K562 (cell line): ENCODE results near the gene EHBP1L1. TPM values are rescaled to one million over a fixed set of nuclear protein-coding genes. Genes with fewer than 3 reads are reported as not detected.

Experiments used
- BHLHE40 ChIP-seq: IDR thresholded peaks from 2 replicates; pipeline ENCODE4 v1.6.1; 2011; ENCODE audit warnings: low read length, improper control_type of control experiment
- CTBP1 ChIP-seq: fragments of 450-650 bp; IDR thresholded peaks from 2 replicates; pipeline ENCODE4 v1.6.1; 2016; ENCODE audit warnings: borderline replicate concordance
- ILF3 ChIP-seq: fragments of 450-650 bp; IDR thresholded peaks from 2 replicates; pipeline ENCODE4 v1.6.1; 2018; ENCODE audit warnings: antibody characterized with exemption, mild to moderate bottlenecking, moderate library complexity, borderline replicate concordance
- KLF16 ChIP-seq: IDR thresholded peaks from 2 replicates; pipeline ENCODE4 v1.6.1; 2016; ENCODE audit warnings: antibody characterized with exemption
- L3MBTL2 ChIP-seq: fragments of 450-650 bp; IDR thresholded peaks from 2 replicates; pipeline ENCODE4 v1.6.1; 2016; ENCODE audit warnings: mild to moderate bottlenecking, moderate library complexity
- NCOA6 ChIP-seq: fragments of 450-650 bp; IDR thresholded peaks from 2 replicates; pipeline ENCODE4 v1.6.1; 2017; ENCODE audit warnings: mild to moderate bottlenecking
- NRF1 ChIP-seq, 2 experiments: fragments of 450-650 bp; IDR thresholded peaks in 1 of 2; conservative IDR thresholded peaks in 1 of 2; 2 replicates each; pipeline ENCODE4 v1.6.1; 2014; ENCODE audit warnings: mild to moderate bottlenecking in 2 of 2
- RHOXF2B ChIP-seq: fragments of 250-450 bp; sonication (Bioruptor Pico); conservative IDR thresholded peaks from 2 replicates; pipeline ENCODE4 v1.5.1; 2021
- SIN3A ChIP-seq, 2 experiments: fragments of 150-350 bp in 1 of 2; IDR thresholded peaks; 2 replicates each; pipeline ENCODE4 v1.6.1; 2011 to 2016; ENCODE audit warnings: borderline replicate concordance in 2 of 2, low read depth in 2 of 2, low read length in 2 of 2, mild to moderate bottlenecking in 2 of 2, moderate library complexity in 2 of 2; ENCODE audit not compliant: control insufficient read depth in 1 of 2
- SRSF9 ChIP-seq: fragments of 200-400 bp; formaldehyde crosslinking; IDR thresholded peaks from 2 replicates; pipeline ENCODE4 v1.6.1; 2017; ENCODE audit warnings: low read depth, low read length, borderline replicate concordance
- TAL1 ChIP-seq: fragments of 450-650 bp; IDR thresholded peaks from 2 replicates; pipeline ENCODE4 v1.6.1; 2016; ENCODE audit warnings: mild to moderate bottlenecking
- TCF3 ChIP-seq: sonication (generic); formaldehyde crosslinking; IDR thresholded peaks from 2 replicates; pipeline ENCODE4 v1.4.0; 2020; ENCODE audit warnings: mild to moderate bottlenecking, missing genetic modification reagents
- polyA plus RNA-seq, 8 experiments: library from polyadenylated mRNA; depleted of rRNA in 4 of 8; stranded (reverse) in 5 of 8; unstranded in 3 of 8; fragments of >200 nt; fragmentation: Nextera tagmentation in 2 of 8; fragmentation: Illumina TruSeq in 1 of 8; extraction: Ambion mirVana in 2 of 8; extraction: Trizol in 1 of 8; gene quantifications; 2 replicates each; pipeline versions ENCODE4 v1.2.1 to v1.2.3, GENCODE V29; 2011 to 2014; ENCODE audit warnings: inconsistent platforms in 1 of 8, missing spikeins in 1 of 8
- total RNA-seq, 7 experiments: library from RNA; depleted of rRNA in 6 of 7; stranded (reverse); fragments of >200 nt in 6 of 7; fragmentation: Illumina TruSeq in 2 of 7; extraction: Trizol in 2 of 7; gene quantifications; 2 replicates each; pipeline versions ENCODE4 v1.2.1 to v1.2.3, GENCODE V29; 2011 to 2021; ENCODE audit warnings: low replicate concordance in 1 of 7
- TF ChIP-seq, protein P1 (sequence below): fragments of 450-650 bp; formaldehyde crosslinking; IDR thresholded peaks from 2 replicates; pipeline ENCODE4 v1.4.0; 2020; ENCODE audit warnings: mild to moderate bottlenecking, moderate library complexity
- TF ChIP-seq, protein P2 (sequence below): sonication (generic); formaldehyde crosslinking; IDR thresholded peaks from 2 replicates; pipeline ENCODE4 v1.8.1; 2023; ENCODE audit warnings: mild to moderate bottlenecking, missing genetic modification reagents
- TF ChIP-seq, protein P3 (sequence below): fragments of 250-450 bp; sonication (Bioruptor Pico); IDR thresholded peaks from 2 replicates; pipeline ENCODE4 v1.9.0; 2021; ENCODE audit warnings: mild to moderate bottlenecking, inconsistent platforms
- TF ChIP-seq, protein P4 (sequence below): fragments of 200-800 bp; sonication (Bioruptor generic); IDR thresholded peaks from 2 replicates; pipeline ENCODE4 v1.6.1; 2016; ENCODE audit warnings: missing genetic modification characterization, missing compliant biosample characterization

The EHBP1L1 gene
- total and polyA plus RNA-seq, 9 of the 15 experiments (the other 6 are each of a cell fraction or from before 2014, with no cell fraction given): 0.03 to 87.1 (median 26.3) TPM

DNA sequence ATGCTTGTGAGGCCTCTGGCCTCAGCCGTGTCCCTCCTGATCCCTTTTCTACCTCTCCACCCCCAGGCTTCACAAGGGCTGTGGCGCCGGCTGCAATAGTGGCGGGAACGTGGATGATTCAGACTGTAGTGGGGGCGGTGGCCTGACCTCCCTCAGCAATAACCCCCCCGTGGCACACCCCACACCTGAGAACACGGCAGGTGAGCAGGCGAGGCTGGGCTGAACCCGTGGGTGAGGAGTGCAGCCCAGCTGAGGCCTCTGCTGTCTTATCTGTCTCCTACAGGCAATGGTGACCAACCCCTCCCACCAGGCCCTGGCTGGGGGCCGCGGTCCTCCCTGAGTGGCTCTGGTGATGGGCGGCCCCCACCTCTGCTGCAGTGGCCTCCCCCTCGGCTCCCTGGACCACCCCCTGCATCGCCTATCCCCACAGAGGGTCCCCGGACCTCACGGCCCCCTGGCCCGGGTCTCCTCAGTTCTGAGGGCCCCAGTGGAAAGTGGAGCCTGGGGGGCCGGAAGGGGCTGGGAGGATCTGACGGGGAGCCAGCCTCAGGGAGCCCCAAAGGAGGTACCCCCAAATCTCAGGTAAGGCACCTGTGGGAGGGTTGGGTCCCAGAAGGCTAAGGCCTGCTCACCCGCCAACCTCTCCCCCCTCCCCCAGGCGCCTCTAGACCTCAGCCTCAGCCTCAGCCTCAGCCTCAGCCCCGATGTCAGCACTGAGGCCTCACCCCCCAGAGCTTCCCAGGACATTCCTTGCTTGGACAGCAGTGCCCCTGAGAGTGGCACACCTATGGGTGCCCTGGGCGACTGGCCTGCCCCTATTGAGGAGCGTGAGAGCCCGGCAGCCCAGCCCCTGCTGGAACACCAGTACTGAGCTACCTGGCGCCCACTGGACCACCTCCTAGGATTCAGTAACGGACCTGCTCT is 60.5 kb downstream of the EHBP1L1 start (continued):
- TF ChIP-seq, protein P1, sequence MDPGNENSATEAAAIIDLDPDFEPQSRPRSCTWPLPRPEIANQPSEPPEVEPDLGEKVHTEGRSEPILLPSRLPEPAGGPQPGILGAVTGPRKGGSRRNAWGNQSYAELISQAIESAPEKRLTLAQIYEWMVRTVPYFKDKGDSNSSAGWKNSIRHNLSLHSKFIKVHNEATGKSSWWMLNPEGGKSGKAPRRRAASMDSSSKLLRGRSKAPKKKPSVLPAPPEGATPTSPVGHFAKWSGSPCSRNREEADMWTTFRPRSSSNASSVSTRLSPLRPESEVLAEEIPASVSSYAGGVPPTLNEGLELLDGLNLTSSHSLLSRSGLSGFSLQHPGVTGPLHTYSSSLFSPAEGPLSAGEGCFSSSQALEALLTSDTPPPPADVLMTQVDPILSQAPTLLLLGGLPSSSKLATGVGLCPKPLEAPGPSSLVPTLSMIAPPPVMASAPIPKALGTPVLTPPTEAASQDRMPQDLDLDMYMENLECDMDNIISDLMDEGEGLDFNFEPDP (CRISPR knock-in tag): no peak
- TF ChIP-seq TCF3 (CRISPR knock-in tag) (peak; percentile 95), SRSF9 (no peak), ILF3 (no peak), L3MBTL2 (peak; percentile 47; the same call in 1 of the 2 replicates), TAL1 (peak; percentile 83), NCOA6 (no peak), BHLHE40 (peak; percentile 80), SIN3A (IDR thresholded peaks at IDR 0.05; ENCODE audit: borderline replicate concordance in 2 of 2, control insufficient read depth in 1 of 2, low read depth in 2 of 2, low read length in 2 of 2) (peak in 1 of 2 experiments; percentile 73; a peak in 1 of 4 replicates), NRF1 (conservative IDR thresholded peaks at IDR 0.05 in 1 of 2, IDR thresholded peaks at IDR 0.05 in 1 of 2) (peak in 1 of 2 experiments; percentile 21; a peak in 1 of 4 replicates), CTBP1 (peak; percentile 90), RHOXF2B (CRISPR knock-in tag) (no peak), KLF16 (peak; percentile 88; the same call in 1 of the 2 replicates)
- TF ChIP-seq, protein P2, sequence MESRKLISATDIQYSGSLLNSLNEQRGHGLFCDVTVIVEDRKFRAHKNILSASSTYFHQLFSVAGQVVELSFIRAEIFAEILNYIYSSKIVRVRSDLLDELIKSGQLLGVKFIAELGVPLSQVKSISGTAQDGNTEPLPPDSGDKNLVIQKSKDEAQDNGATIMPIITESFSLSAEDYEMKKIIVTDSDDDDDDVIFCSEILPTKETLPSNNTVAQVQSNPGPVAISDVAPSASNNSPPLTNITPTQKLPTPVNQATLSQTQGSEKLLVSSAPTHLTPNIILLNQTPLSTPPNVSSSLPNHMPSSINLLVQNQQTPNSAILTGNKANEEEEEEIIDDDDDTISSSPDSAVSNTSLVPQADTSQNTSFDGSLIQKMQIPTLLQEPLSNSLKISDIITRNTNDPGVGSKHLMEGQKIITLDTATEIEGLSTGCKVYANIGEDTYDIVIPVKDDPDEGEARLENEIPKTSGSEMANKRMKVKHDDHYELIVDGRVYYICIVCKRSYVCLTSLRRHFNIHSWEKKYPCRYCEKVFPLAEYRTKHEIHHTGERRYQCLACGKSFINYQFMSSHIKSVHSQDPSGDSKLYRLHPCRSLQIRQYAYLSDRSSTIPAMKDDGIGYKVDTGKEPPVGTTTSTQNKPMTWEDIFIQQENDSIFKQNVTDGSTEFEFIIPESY (CRISPR knock-in tag): peak; percentile 92
- TF ChIP-seq, protein P3, sequence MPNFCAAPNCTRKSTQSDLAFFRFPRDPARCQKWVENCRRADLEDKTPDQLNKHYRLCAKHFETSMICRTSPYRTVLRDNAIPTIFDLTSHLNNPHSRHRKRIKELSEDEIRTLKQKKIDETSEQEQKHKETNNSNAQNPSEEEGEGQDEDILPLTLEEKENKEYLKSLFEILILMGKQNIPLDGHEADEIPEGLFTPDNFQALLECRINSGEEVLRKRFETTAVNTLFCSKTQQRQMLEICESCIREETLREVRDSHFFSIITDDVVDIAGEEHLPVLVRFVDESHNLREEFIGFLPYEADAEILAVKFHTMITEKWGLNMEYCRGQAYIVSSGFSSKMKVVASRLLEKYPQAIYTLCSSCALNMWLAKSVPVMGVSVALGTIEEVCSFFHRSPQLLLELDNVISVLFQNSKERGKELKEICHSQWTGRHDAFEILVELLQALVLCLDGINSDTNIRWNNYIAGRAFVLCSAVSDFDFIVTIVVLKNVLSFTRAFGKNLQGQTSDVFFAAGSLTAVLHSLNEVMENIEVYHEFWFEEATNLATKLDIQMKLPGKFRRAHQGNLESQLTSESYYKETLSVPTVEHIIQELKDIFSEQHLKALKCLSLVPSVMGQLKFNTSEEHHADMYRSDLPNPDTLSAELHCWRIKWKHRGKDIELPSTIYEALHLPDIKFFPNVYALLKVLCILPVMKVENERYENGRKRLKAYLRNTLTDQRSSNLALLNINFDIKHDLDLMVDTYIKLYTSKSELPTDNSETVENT: no peak
- TF ChIP-seq, protein P4, sequence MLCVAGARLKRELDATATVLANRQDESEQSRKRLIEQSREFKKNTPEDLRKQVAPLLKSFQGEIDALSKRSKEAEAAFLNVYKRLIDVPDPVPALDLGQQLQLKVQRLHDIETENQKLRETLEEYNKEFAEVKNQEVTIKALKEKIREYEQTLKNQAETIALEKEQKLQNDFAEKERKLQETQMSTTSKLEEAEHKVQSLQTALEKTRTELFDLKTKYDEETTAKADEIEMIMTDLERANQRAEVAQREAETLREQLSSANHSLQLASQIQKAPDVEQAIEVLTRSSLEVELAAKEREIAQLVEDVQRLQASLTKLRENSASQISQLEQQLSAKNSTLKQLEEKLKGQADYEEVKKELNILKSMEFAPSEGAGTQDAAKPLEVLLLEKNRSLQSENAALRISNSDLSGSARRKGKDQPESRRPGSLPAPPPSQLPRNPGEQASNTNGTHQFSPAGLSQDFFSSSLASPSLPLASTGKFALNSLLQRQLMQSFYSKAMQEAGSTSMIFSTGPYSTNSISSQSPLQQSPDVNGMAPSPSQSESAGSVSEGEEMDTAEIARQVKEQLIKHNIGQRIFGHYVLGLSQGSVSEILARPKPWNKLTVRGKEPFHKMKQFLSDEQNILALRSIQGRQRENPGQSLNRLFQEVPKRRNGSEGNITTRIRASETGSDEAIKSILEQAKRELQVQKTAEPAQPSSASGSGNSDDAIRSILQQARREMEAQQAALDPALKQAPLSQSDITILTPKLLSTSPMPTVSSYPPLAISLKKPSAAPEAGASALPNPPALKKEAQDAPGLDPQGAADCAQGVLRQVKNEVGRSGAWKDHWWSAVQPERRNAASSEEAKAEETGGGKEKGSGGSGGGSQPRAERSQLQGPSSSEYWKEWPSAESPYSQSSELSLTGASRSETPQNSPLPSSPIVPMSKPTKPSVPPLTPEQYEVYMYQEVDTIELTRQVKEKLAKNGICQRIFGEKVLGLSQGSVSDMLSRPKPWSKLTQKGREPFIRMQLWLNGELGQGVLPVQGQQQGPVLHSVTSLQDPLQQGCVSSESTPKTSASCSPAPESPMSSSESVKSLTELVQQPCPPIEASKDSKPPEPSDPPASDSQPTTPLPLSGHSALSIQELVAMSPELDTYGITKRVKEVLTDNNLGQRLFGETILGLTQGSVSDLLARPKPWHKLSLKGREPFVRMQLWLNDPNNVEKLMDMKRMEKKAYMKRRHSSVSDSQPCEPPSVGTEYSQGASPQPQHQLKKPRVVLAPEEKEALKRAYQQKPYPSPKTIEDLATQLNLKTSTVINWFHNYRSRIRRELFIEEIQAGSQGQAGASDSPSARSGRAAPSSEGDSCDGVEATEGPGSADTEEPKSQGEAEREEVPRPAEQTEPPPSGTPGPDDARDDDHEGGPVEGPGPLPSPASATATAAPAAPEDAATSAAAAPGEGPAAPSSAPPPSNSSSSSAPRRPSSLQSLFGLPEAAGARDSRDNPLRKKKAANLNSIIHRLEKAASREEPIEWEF: no peak
